SJSA1 (cell line): Measurements from ENCODE around the gene CDK13. TPM values are rescaled to one million over a fixed set of nuclear protein-coding genes. Genes with fewer than 3 reads are reported as not detected.
"Not testable (repeated sequence)": the region's sequence is repeated elsewhere in the genome, so short reads cannot be mapped to it uniquely, and the experiment has no call there.

Experiments used
- DNase-seq, 2 experiments: peaks; one replicate each; pipeline ENCODE4 v3.0.0-alpha.2; 2015 to 2020; ENCODE audit warnings: low spot score in 2 of 2, low read depth in 1 of 2
- H3K27ac ChIP-seq: fragments of 250-450 bp; sonication (Bioruptor Pico); 2 replicates; pipeline ENCODE4 v1.5.1; 2020; ENCODE audit warnings: mild to moderate bottlenecking, moderate library complexity
- H3K27me3 ChIP-seq: fragments of 250-450 bp; sonication (Bioruptor Pico); replicated peaks from 2 replicates; pipeline ENCODE4 v1.5.1; 2020; ENCODE audit warnings: mild to moderate bottlenecking, moderate library complexity
- H3K36me3 ChIP-seq: fragments of 250-450 bp; sonication (Bioruptor Pico); 2 replicates; pipeline ENCODE4 v1.5.1; 2020; ENCODE audit warnings: mild to moderate bottlenecking
- H3K4me1 ChIP-seq: fragments of 250-450 bp; sonication (Bioruptor Pico); replicated peaks from 2 replicates; pipeline ENCODE4 v1.6.1; 2021; ENCODE audit warnings: mild to moderate bottlenecking
- H3K4me3 ChIP-seq: fragments of 250-450 bp; sonication (Bioruptor Pico); 2 replicates; pipeline ENCODE4 v1.5.1; 2020; ENCODE audit warnings: mild to moderate bottlenecking
- H3K9me3 ChIP-seq: fragments of 250-450 bp; sonication (Bioruptor Pico); replicated peaks from 2 replicates; pipeline ENCODE4 v1.5.1; 2020; ENCODE audit warnings: mild to moderate bottlenecking
- total RNA-seq: library from RNA; depleted of rRNA; stranded (reverse); fragments of >200 nt; shearing (Covaris generic); gene quantifications from 2 replicates; pipeline ENCODE4 v1.2.3, GENCODE V29; 2014

The CDK13 gene
- total RNA-seq, 1 experiment from 2014 or later: 37.8 TPM

GRCh38 chr7:40115936-40116335, 165.9 kb downstream of the CDK13 start:
- Histone ChIP-seq H3K36me3 (peaks cover 3% of the 10 kb centered on the region; the same call in 1 of the 2 replicates), H3K4me1 (0 out of 2 replicates have a peak, but pooled peaks cover 4% of the 10 kb centered on the region), H3K27me3 (no peaks in the 10 kb centered on the region), H3K4me3 (no peak overlapping the region), H3K27ac (no peak overlapping the region), H3K9me3 (no peaks in the 10 kb centered on the region)
- DNase-seq: no peak

- H3K27me3 ChIP-seq, H3K4me3 ChIP-seq, H3K9me3 ChIP-seq, H3K36me3 ChIP-seq, DNase-seq, H3K4me1 ChIP-seq, H3K27ac ChIP-seq: not testable (repeated sequence)
Observed at GRCh38 chr7:40117199-40117598, 167.1 kb downstream of the CDK13 start.

- H3K4me3 ChIP-seq, H3K27ac ChIP-seq, H3K36me3 ChIP-seq, H3K9me3 ChIP-seq, H3K27me3 ChIP-seq, H3K4me1 ChIP-seq, DNase-seq: not testable (repeated sequence)
Observed at GRCh38 chr7:40118201-40118600, 168.1 kb downstream of the CDK13 start.

GRCh38 chr7:40120020-40120419, 170.0 kb downstream of the CDK13 start:
- Histone ChIP-seq H3K4me3 (no peak overlapping the region), H3K27me3 (no peaks in the 10 kb centered on the region), H3K4me1 (0 out of 2 replicates have a peak, but pooled peaks cover 4% of the 10 kb centered on the region), H3K36me3 (peaks cover 5% of the 10 kb centered on the region; the same call in 1 of the 2 replicates), H3K9me3 (no peaks in the 10 kb centered on the region), H3K27ac (no peak overlapping the region)
- no peak for DNase-seq

GRCh38 chr7:40122100-40122939, 172.3 kb downstream of the CDK13 start:
- not testable (repeated sequence) for H3K9me3 ChIP-seq, H3K4me1 ChIP-seq, H3K27me3 ChIP-seq, DNase-seq, H3K4me3 ChIP-seq, H3K27ac ChIP-seq, H3K36me3 ChIP-seq

GRCh38 chr7:40122940-40123254, 172.8 kb downstream of the CDK13 start:
- Histone ChIP-seq H3K4me3 (no peak overlapping the region), H3K4me1 (no peaks in the 10 kb centered on the region), H3K9me3 (no peaks in the 10 kb centered on the region), H3K27ac (no peak overlapping the region), H3K36me3 (peaks cover 5% of the 10 kb centered on the region; the same call in 1 of the 2 replicates), H3K27me3 (no peaks in the 10 kb centered on the region)
- no peak for DNase-seq

GRCh38 chr7:40133561-40134427, 183.7 kb downstream of the CDK13 start:
- Histone ChIP-seq H3K4me1 (peaks cover 16% of the 10 kb centered on the region), H3K4me3 (peak overlapping the region; percentile 90), H3K27me3 (no peaks in the 10 kb centered on the region), H3K27ac (peak overlapping the region; percentile 73), H3K36me3 (peaks cover 21% of the 10 kb centered on the region), H3K9me3 (peaks cover 2% of the 10 kb centered on the region)
- DNase-seq: peak in 1 of 2 experiments; percentile 29

GRCh38 chr7:40134428-40135316, 184.6 kb downstream of the CDK13 start, which contains the start of the genes MPLKIP and SUGCT:
TSS of gene MPLKIP (minus strand) at chr7:40134622. CDS start at chr7:40134567, 55 bp downstream.
TSS of gene SUGCT (plus strand) at chr7:40135005.
- H3K4me3 ChIP-seq: peak within 1 kb of the TSS; percentile 90
- no peaks in the 10 kb centered on the region for H3K27me3 ChIP-seq
- H3K36me3 ChIP-seq: peaks cover 21% of the 10 kb centered on the region
- peak; percentile 82 to 97 for DNase-seq
- peak within 1 kb of the TSS; percentile 73 for H3K27ac ChIP-seq
- H3K9me3 ChIP-seq: peaks cover 2% of the 10 kb centered on the region
- peaks cover 16% of the 10 kb centered on the region for H3K4me1 ChIP-seq

- no peak for DNase-seq
- H3K27ac ChIP-seq: peak overlapping the region; percentile 73
- peaks cover 16% of the 10 kb centered on the region for H3K4me1 ChIP-seq
- H3K36me3 ChIP-seq: peaks cover 21% of the 10 kb centered on the region
- peak overlapping the region; percentile 90 for H3K4me3 ChIP-seq
- no peaks in the 10 kb centered on the region for H3K27me3 ChIP-seq
- peaks cover 2% of the 10 kb centered on the region for H3K9me3 ChIP-seq
Observed at GRCh38 chr7:40135317-40135610, 185.2 kb downstream of the CDK13 start.

- no peak overlapping the region for H3K4me3 ChIP-seq
- peaks cover 2% of the 10 kb centered on the region for H3K9me3 ChIP-seq
- H3K4me1 ChIP-seq: peaks cover 16% of the 10 kb centered on the region
- no peak overlapping the region for H3K27ac ChIP-seq
- no peak for DNase-seq
- no peaks in the 10 kb centered on the region for H3K27me3 ChIP-seq
- H3K36me3 ChIP-seq: peaks cover 10% of the 10 kb centered on the region
Observed at GRCh38 chr7:40137563-40137962, 187.5 kb downstream of the CDK13 start.

- Histone ChIP-seq H3K4me1 (peaks cover 7% of the 10 kb centered on the region), H3K36me3 (peaks cover 4% of the 10 kb centered on the region), H3K4me3 (no peak overlapping the region), H3K27ac (no peak overlapping the region), H3K27me3 (no peaks in the 10 kb centered on the region), H3K9me3 (peaks cover 2% of the 10 kb centered on the region)
- DNase-seq: no peak
Observed at GRCh38 chr7:40138973-40139372, 188.9 kb downstream of the CDK13 start.

- H3K9me3 ChIP-seq, H3K36me3 ChIP-seq, H3K4me1 ChIP-seq, H3K27me3 ChIP-seq, H3K27ac ChIP-seq, H3K4me3 ChIP-seq, DNase-seq: not testable (repeated sequence)
Observed at GRCh38 chr7:40139891-40140290, 189.8 kb downstream of the CDK13 start.

GRCh38 chr7:40141916-40142315, 191.9 kb downstream of the CDK13 start:
- not testable (repeated sequence) for H3K36me3 ChIP-seq, H3K27ac ChIP-seq, H3K27me3 ChIP-seq, DNase-seq, H3K4me3 ChIP-seq, H3K9me3 ChIP-seq, H3K4me1 ChIP-seq
